HepG2 (cell line): Measurements from ENCODE around the gene FGGY. TPM values are rescaled to one million over a fixed set of nuclear protein-coding genes. Genes with fewer than 3 reads are reported as not detected.

Experiments used
- DRAP1 ChIP-seq: IDR thresholded peaks from 2 replicates; pipeline ENCODE4 v1.6.1; 2016; ENCODE audit warnings: missing genetic modification reagents, missing compliant biosample characterization
- ELF4 ChIP-seq: sonication (generic); formaldehyde crosslinking; IDR thresholded peaks from 2 replicates; pipeline ENCODE4 v1.5.0; 2020; ENCODE audit warnings: missing genetic modification reagents, mild to moderate bottlenecking, moderate library complexity, borderline replicate concordance
- FOSL2 ChIP-seq: sonication (generic); formaldehyde crosslinking; IDR thresholded peaks from 2 replicates; pipeline ENCODE4 v1.4.0; 2020; ENCODE audit warnings: missing genetic modification reagents
- FOXA1 ChIP-seq, 2 experiments: fragments of 450-650 bp in 1 of 2; sonication (generic) in 1 of 2; formaldehyde crosslinking in 1 of 2; IDR thresholded peaks; 2 replicates each; pipeline versions ENCODE4 v1.4.0 to v1.6.1; 2016 to 2020; ENCODE audit warnings: missing genetic modification reagents in 1 of 2
- GATAD2A ChIP-seq: IDR thresholded peaks from 2 replicates; pipeline ENCODE4 v1.6.1; 2016
- HNF4A ChIP-seq: sonication (generic); formaldehyde crosslinking; IDR thresholded peaks from 2 replicates; pipeline ENCODE4 v1.4.0; 2020; ENCODE audit warnings: missing genetic modification reagents
- IKZF5 ChIP-seq: IDR thresholded peaks from 2 replicates; pipeline ENCODE4 v1.6.1; 2018; ENCODE audit warnings: missing genetic modification reagents, mild to moderate bottlenecking, missing compliant biosample characterization
- KLF13 ChIP-seq: sonication (generic); formaldehyde crosslinking; IDR thresholded peaks from 2 replicates; pipeline ENCODE4 v1.4.0; 2020; ENCODE audit warnings: mild to moderate bottlenecking, missing genetic modification reagents
- PPARG ChIP-seq: conservative IDR thresholded peaks from 2 replicates; pipeline ENCODE4 v1.6.1; 2016; ENCODE audit warnings: missing biosample characterization, missing genetic modification reagents
- SOX6 ChIP-seq, 2 experiments: fragments of 450-650 bp in 1 of 2; sonication (generic) in 1 of 2; formaldehyde crosslinking in 1 of 2; IDR thresholded peaks; 2 replicates each; pipeline versions ENCODE4 v1.4.0 to v1.6.1; 2017 to 2020; ENCODE audit warnings: antibody characterized with exemption in 1 of 2, mild to moderate bottlenecking in 1 of 2, missing genetic modification reagents in 1 of 2
- SRF ChIP-seq: IDR thresholded peaks from 2 replicates; pipeline ENCODE4 v1.6.1; 2011; ENCODE audit warnings: mild to moderate bottlenecking, low read depth, low read length, moderate library complexity
- ZC3H4 ChIP-seq: sonication (generic); formaldehyde crosslinking; IDR thresholded peaks from 2 replicates; pipeline ENCODE4 v1.4.0; 2020; ENCODE audit warnings: missing genetic modification reagents, borderline replicate concordance
- ZNF317 ChIP-seq: sonication (generic); formaldehyde crosslinking; IDR thresholded peaks from 2 replicates; pipeline ENCODE4 v1.5.0; 2020; ENCODE audit warnings: mild to moderate bottlenecking, missing genetic modification reagents
- ZNF362 ChIP-seq: sonication (generic); formaldehyde crosslinking; IDR thresholded peaks from 2 replicates; pipeline ENCODE4 v1.4.0; 2020; ENCODE audit warnings: missing genetic modification reagents, mild to moderate bottlenecking, borderline replicate concordance
- ZNF614 ChIP-seq: IDR thresholded peaks from 2 replicates; pipeline ENCODE4 v1.6.1; 2018; ENCODE audit warnings: missing biosample characterization, missing genetic modification reagents, inconsistent platforms, borderline replicate concordance
- ZNF792 ChIP-seq: IDR thresholded peaks from 2 replicates; pipeline ENCODE4 v1.6.1; 2016
- ZSCAN9 ChIP-seq: IDR thresholded peaks from 2 replicates; pipeline ENCODE4 v1.6.1; 2016; ENCODE audit warnings: borderline replicate concordance
- polyA plus RNA-seq, 8 experiments: library from polyadenylated mRNA; depleted of rRNA in 3 of 8; stranded (reverse) in 7 of 8; unstranded in 1 of 8; fragments of >200 nt; fragmentation: Illumina TruSeq in 4 of 8; extraction: Trizol in 4 of 8; gene quantifications; 2 replicates each; pipeline versions ENCODE4 v1.2.1 to v1.2.3, GENCODE V29; 2011 to 2016; ENCODE audit warnings: low read depth in 4 of 8, missing spikeins in 1 of 8, mixed read lengths in 1 of 8; ENCODE audit not compliant: insufficient read depth in 1 of 8
- total RNA-seq, 5 experiments: library from RNA; depleted of rRNA; stranded (reverse); fragments of >200 nt; fragmentation: Illumina TruSeq; extraction: Trizol; gene quantifications; 2 replicates each; pipeline ENCODE4 v1.2.3, GENCODE V29; 2016; ENCODE audit warnings: low read depth in 1 of 5
- TF ChIP-seq, protein P1 (sequence below): sonication (generic); formaldehyde crosslinking; IDR thresholded peaks from 2 replicates; pipeline ENCODE4 v1.5.1; 2020; ENCODE audit warnings: missing genetic modification reagents, mild to moderate bottlenecking, borderline replicate concordance
- TF ChIP-seq, protein P2 (sequence below): IDR thresholded peaks from 2 replicates; pipeline ENCODE4 v1.6.1; 2016; ENCODE audit warnings: missing compliant biosample characterization, missing genetic modification reagents, borderline replicate concordance
- TF ChIP-seq, protein P3 (sequence below): sonication (generic); formaldehyde crosslinking; IDR thresholded peaks from 2 replicates; pipeline ENCODE4 v1.5.1; 2020; ENCODE audit warnings: missing genetic modification reagents, mild to moderate bottlenecking, borderline replicate concordance

The FGGY gene
- total and polyA plus RNA-seq, 2 of the 13 experiments (the other 11 are each of a cell fraction or from before 2014, with no cell fraction given), result 15.7 to 27.5 TPM

- TF ChIP-seq, protein P1, sequence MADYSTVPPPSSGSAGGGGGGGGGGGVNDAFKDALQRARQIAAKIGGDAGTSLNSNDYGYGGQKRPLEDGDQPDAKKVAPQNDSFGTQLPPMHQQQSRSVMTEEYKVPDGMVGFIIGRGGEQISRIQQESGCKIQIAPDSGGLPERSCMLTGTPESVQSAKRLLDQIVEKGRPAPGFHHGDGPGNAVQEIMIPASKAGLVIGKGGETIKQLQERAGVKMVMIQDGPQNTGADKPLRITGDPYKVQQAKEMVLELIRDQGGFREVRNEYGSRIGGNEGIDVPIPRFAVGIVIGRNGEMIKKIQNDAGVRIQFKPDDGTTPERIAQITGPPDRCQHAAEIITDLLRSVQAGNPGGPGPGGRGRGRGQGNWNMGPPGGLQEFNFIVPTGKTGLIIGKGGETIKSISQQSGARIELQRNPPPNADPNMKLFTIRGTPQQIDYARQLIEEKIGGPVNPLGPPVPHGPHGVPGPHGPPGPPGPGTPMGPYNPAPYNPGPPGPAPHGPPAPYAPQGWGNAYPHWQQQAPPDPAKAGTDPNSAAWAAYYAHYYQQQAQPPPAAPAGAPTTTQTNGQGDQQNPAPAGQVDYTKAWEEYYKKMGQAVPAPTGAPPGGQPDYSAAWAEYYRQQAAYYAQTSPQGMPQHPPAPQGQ (CRISPR knock-in tag), result no peak
- TF ChIP-seq, protein P2, sequence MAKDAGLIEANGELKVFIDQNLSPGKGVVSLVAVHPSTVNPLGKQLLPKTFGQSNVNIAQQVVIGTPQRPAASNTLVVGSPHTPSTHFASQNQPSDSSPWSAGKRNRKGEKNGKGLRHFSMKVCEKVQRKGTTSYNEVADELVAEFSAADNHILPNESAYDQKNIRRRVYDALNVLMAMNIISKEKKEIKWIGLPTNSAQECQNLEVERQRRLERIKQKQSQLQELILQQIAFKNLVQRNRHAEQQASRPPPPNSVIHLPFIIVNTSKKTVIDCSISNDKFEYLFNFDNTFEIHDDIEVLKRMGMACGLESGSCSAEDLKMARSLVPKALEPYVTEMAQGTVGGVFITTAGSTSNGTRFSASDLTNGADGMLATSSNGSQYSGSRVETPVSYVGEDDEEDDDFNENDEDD (CRISPR knock-in tag), result no peak
- TF ChIP-seq KLF13 (CRISPR knock-in tag), result no peak
- TF ChIP-seq ELF4, result 0 out of 2 replicates have a peak, but pooled peaks have one; percentile 20
- TF ChIP-seq ZNF614, result 0 out of 2 replicates have a peak, but pooled peaks have one; percentile 26
- TF ChIP-seq ZNF792 (CRISPR knock-in tag), result peak; percentile 30; the same call in 1 of the 2 replicates
- TF ChIP-seq HNF4A (CRISPR knock-in tag), result peak; percentile 49
- TF ChIP-seq IKZF5, result peak; percentile 58; the same call in 1 of the 2 replicates
- TF ChIP-seq FOSL2, result 0 out of 2 replicates have a peak, but pooled peaks have one; percentile 9
- TF ChIP-seq GATAD2A (CRISPR knock-in tag), result peak; percentile 63
- TF ChIP-seq SRF, result no peak
- peak; percentile 37; the same call in 1 of the 2 replicates for TF ChIP-seq ZSCAN9
- no peak for TF ChIP-seq ZC3H4 (CRISPR knock-in tag)
- TF ChIP-seq SOX6 (IDR thresholded peaks at IDR 0.05), result no peak
- peak; percentile 86 for TF ChIP-seq SOX6 (CRISPR knock-in tag; IDR thresholded peaks at IDR 0.05)
- TF ChIP-seq PPARG (CRISPR knock-in tag), result peak; percentile 46; the same call in 1 of the 2 replicates
- peak; percentile 74; the same call in 1 of the 2 replicates for TF ChIP-seq ZNF362 (CRISPR knock-in tag)
- no peak for TF ChIP-seq FOXA1 (IDR thresholded peaks at IDR 0.05)
- peak; percentile 32; the same call in 1 of the 2 replicates for TF ChIP-seq FOXA1 (CRISPR knock-in tag; IDR thresholded peaks at IDR 0.05)
- TF ChIP-seq, protein P3, sequence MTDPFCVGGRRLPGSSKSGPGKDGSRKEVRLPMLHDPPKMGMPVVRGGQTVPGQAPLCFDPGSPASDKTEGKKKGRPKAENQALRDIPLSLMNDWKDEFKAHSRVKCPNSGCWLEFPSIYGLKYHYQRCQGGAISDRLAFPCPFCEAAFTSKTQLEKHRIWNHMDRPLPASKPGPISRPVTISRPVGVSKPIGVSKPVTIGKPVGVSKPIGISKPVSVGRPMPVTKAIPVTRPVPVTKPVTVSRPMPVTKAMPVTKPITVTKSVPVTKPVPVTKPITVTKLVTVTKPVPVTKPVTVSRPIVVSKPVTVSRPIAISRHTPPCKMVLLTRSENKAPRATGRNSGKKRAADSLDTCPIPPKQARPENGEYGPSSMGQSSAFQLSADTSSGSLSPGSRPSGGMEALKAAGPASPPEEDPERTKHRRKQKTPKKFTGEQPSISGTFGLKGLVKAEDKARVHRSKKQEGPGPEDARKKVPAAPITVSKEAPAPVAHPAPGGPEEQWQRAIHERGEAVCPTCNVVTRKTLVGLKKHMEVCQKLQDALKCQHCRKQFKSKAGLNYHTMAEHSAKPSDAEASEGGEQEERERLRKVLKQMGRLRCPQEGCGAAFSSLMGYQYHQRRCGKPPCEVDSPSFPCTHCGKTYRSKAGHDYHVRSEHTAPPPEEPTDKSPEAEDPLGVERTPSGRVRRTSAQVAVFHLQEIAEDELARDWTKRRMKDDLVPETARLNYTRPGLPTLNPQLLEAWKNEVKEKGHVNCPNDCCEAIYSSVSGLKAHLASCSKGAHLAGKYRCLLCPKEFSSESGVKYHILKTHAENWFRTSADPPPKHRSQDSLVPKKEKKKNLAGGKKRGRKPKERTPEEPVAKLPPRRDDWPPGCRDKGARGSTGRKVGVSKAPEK (CRISPR knock-in tag), result no peak
- TF ChIP-seq ZNF317 (CRISPR knock-in tag), result peak; percentile 12; the same call in 1 of the 2 replicates
- TF ChIP-seq DRAP1 (CRISPR knock-in tag), result 0 out of 2 replicates have a peak, but pooled peaks have one; percentile 15
These were observed 111.8 kb downstream of the FGGY start (continued) for GRCh38 chr1:59408608-59409240.
